ENCODE data around the gene SAYSD1. TPM values are rescaled to one million over a fixed set of nuclear protein-coding genes. Genes with fewer than 3 reads are reported as not detected.

Gene SAYSD1
- total RNA-seq, 1 experiment from 2014 or later, result 9.4 TPM

GRCh38 chr6:39124114-39124513 lies 9.1 kb upstream of the SAYSD1 start:
- H3K4ac ChIP-seq (ENCODE audit: low read depth, low read length), result no peak overlapping the region
- H3K56ac ChIP-seq (ENCODE audit: insufficient read length, low read depth, low read length), result no peak overlapping the region
- no peak overlapping the region for H2BK12ac ChIP-seq (ENCODE audit: insufficient read length, low read depth, low read length)
- no peak overlapping the region for H3K9ac ChIP-seq (ENCODE audit: extremely low read depth, insufficient read length, low read length)
- H3K9me3 Mint-ChIP-seq, result peaks cover 0 to 2% of the 10 kb centered on the region in 2 experiments; a peak in 2 of 5 replicates
- no peak overlapping the region for H2BK15ac ChIP-seq (ENCODE audit: low read depth, low read length)
- no peaks in the 10 kb centered on the region for H3K27me3 ChIP-seq (ENCODE audit: insufficient read depth, low read length)
- H3K79me2 ChIP-seq (ENCODE audit: insufficient read depth, low read length), result no peaks in the 10 kb centered on the region
- no peak overlapping the region for H2BK20ac ChIP-seq (ENCODE audit: low read depth, low read length, poor library complexity, severe bottlenecking)
- no peaks in the 10 kb centered on the region for H3K4me1 Mint-ChIP-seq
- H2BK5ac ChIP-seq (ENCODE audit: insufficient read length, low read length), result no peak overlapping the region
- no peaks in the 10 kb centered on the region for H3K4me1 ChIP-seq (ENCODE audit: insufficient read depth, low read length)
- no peak overlapping the region for H3K4me3 Mint-ChIP-seq
- no peak for DNase-seq
- no peak overlapping the region for H3K18ac ChIP-seq (ENCODE audit: insufficient read length, low read depth, low read length)
- no peaks in the 10 kb centered on the region for H3K9me3 ChIP-seq (ENCODE audit: control insufficient read depth, low read depth, low read length)
- H3K23ac ChIP-seq (ENCODE audit: insufficient read length, low read depth, low read length), result no peak overlapping the region
- no peak overlapping the region for H4K8ac ChIP-seq (replicated peaks; ENCODE audit: insufficient read length, low read depth, low read length)
- peaks cover 18% of the 10 kb centered on the region for H3K27me3 Mint-ChIP-seq (ENCODE audit: low read depth)
- no peak overlapping the region for H3K27ac Mint-ChIP-seq
- H3K14ac ChIP-seq (ENCODE audit: insufficient read depth, low read length), result no peak overlapping the region
- no peaks in the 10 kb centered on the region for H3K79me1 ChIP-seq (ENCODE audit: insufficient read depth, low read depth, low read length, poor library complexity, severe bottlenecking)
- no peak overlapping the region for H2AFZ ChIP-seq (ENCODE audit: low read length)
- no peaks in the 10 kb centered on the region for H3K23me2 ChIP-seq (ENCODE audit: insufficient read length, low read depth, low read length, poor library complexity, severe bottlenecking)
- no peaks in the 10 kb centered on the region for H4K20me1 ChIP-seq (ENCODE audit: control insufficient read depth, insufficient read depth, insufficient read length)
- H4K5ac ChIP-seq (ENCODE audit: insufficient read length, low read depth, low read length), result no peak overlapping the region
- no peak overlapping the region for H3K4me2 ChIP-seq (ENCODE audit: insufficient read depth, insufficient read length, low read length)
- no peaks in the 10 kb centered on the region for H3K36me3 Mint-ChIP-seq (ENCODE audit: insufficient read depth in 1 of 3, low read depth in 3 of 3)
- no peak for TF ChIP-seq CTCF (conservative IDR thresholded peaks at IDR 0.05)
- H3K27ac ChIP-seq (ENCODE audit: insufficient read length, low read depth, low read length), result no peak overlapping the region
- no peak overlapping the region for H3T11ph ChIP-seq (ENCODE audit: low read length)
- H2BK120ac ChIP-seq (ENCODE audit: low read depth, low read length, poor library complexity, severe bottlenecking), result no peak overlapping the region
- H4K91ac ChIP-seq (ENCODE audit: insufficient read length, low read depth, low read length), result no peak overlapping the region
- H2AK5ac ChIP-seq (ENCODE audit: insufficient read length, low read length), result no peak overlapping the region

All from H9 (cell line).